OCI-LY7 (cell line): ENCODE data around the gene C10orf95. TPM values are rescaled to one million over a fixed set of nuclear protein-coding genes. Genes with fewer than 3 reads are reported as not detected.
A peak's percentile ranks its signal among the peaks of the same experiment; 100 is the strongest.

Source experiments
- BruUV-seq: library from RNA; stranded (reverse); fragments of 400-500 nt; replicated peaks from 2 replicates; lab custom pipeline; 2021; lab: Mats Ljungman, UMichigan
- CTCF ChIA-PET: fragments of 300-600 bp; sonication (Branson Sonifier 250); formaldehyde crosslinking; loops from one replicate; lab custom pipeline; 2022; ENCODE audit warnings: antibody characterized with exemption; ENCODE audit not compliant: unreplicated experiment; lab: Charles Lee
- POLR2A ChIA-PET: fragments of 300-600 bp; sonication (Branson Sonifier 250); formaldehyde crosslinking; loops from one replicate; lab custom pipeline; 2022; ENCODE audit warnings: antibody characterized with exemption; lab: Charles Lee
- DNase-seq: peaks from one replicate; pipeline ENCODE4 v3.0.0-alpha.2; 2015; ENCODE audit warnings: low spot score
- H2AFZ ChIP-seq: fragments of 200-600 bp; sonication (generic), shearing (Covaris generic); 2 replicates; pipeline ENCODE4 v1.6.1; 2014; ENCODE audit warnings: mild to moderate bottlenecking, antibody characterized with exemption, low read length, moderate library complexity
- H3K27ac ChIP-seq: fragments of 200-600 bp; sonication (generic); 2 replicates; pipeline ENCODE4 v1.5.1; 2014; ENCODE audit warnings: mixed run types, low read depth, mild to moderate bottlenecking, moderate library complexity, low read length, inconsistent platforms; ENCODE audit not compliant: poor library complexity, severe bottlenecking
- H3K36me3 ChIP-seq: fragments of 200-600 bp; sonication (generic); 2 replicates; pipeline ENCODE4 v1.6.1; 2014; ENCODE audit warnings: mild to moderate bottlenecking, antibody characterized with exemption, low read length, moderate library complexity, mixed read lengths; ENCODE audit not compliant: insufficient read depth
- H3K4me1 ChIP-seq: fragments of 200-600 bp; sonication (generic); 2 replicates; pipeline ENCODE4 v1.5.1; 2014; ENCODE audit warnings: mild to moderate bottlenecking, low read length; ENCODE audit not compliant: insufficient read depth, poor library complexity, severe bottlenecking
- H3K4me2 ChIP-seq: fragments of 200-600 bp; sonication (generic); 2 replicates; pipeline ENCODE4 v1.6.1; 2014; ENCODE audit warnings: mild to moderate bottlenecking, low read length
- H3K4me3 ChIP-seq: fragments of 200-600 bp; sonication (generic); 2 replicates; pipeline ENCODE4 v1.5.1; 2014; ENCODE audit warnings: mild to moderate bottlenecking, low read depth, low read length; ENCODE audit not compliant: poor library complexity, severe bottlenecking
- H3K79me2 ChIP-seq: fragments of 200-600 bp; sonication (generic); 2 replicates; pipeline ENCODE4 v1.6.1; 2016; ENCODE audit warnings: low read depth, mild to moderate bottlenecking, low read length, moderate library complexity, mixed read lengths; ENCODE audit not compliant: insufficient read depth
- H3K9me2 ChIP-seq: fragments of 200-600 bp; sonication (generic); 2 replicates; pipeline ENCODE4 v1.6.1; 2016; ENCODE audit warnings: mild to moderate bottlenecking, low read length, mixed read lengths; ENCODE audit not compliant: insufficient read depth
- H3K9me3 ChIP-seq: fragments of 200-600 bp; sonication (generic); 2 replicates; pipeline ENCODE4 v1.6.1; 2014; ENCODE audit warnings: mild to moderate bottlenecking, mixed run types, low read length, mixed read lengths
- H4K20me1 ChIP-seq: fragments of 200-600 bp; sonication (generic); 2 replicates; pipeline ENCODE4 v1.6.1; 2014; ENCODE audit warnings: mild to moderate bottlenecking, antibody characterized with exemption, low read length, moderate library complexity, mixed read lengths; ENCODE audit not compliant: insufficient read depth
- CTCF ChIP-seq: fragments of 200-600 bp; sonication (generic); conservative IDR thresholded peaks from 2 replicates; pipeline ENCODE4 v1.5.1; 2014; ENCODE audit warnings: mild to moderate bottlenecking, antibody characterized with exemption, low read length, moderate library complexity, mixed read lengths
- EZH2phosphoT487 ChIP-seq: fragments of 200-600 bp; sonication (generic); IDR thresholded peaks from 2 replicates; pipeline ENCODE4 v1.6.1; 2018; ENCODE audit warnings: low read depth, borderline replicate concordance, mild to moderate bottlenecking, mixed run types, antibody characterized with exemption, low read length, moderate library complexity, mixed read lengths
- intact Hi-C: fragments of 100-400 bp; cut with micrococcal nuclease; formaldehyde crosslinking; loops from one replicate; pipeline ENCODE4 v1.10.0; 2022; ENCODE audit not compliant: unreplicated experiment
- total RNA-seq, 2 experiments: library from RNA; depleted of rRNA in 1 of 2; stranded (reverse); fragments of >200 nt in 1 of 2; shearing (Covaris generic) in 1 of 2; gene quantifications; 2 replicates each; pipeline ENCODE4 v1.2.3, GENCODE V29; 2014 to 2022

C10orf95 gene
- total RNA-seq, 2 experiments from 2014 or later, result 0.67 to 3.3 TPM

- Histone ChIP-seq H3K27ac (no peak overlapping the region), H4K20me1 (peaks cover 5% of the 10 kb centered on the region; the same call in 1 of the 2 replicates), H3K4me3 (peak overlapping the region; percentile 28), H2AFZ (no peak overlapping the region), H3K79me2 (no peaks in the 10 kb centered on the region), H3K4me1 (peaks cover 15% of the 10 kb centered on the region), H3K9me3 (no peaks in the 10 kb centered on the region), H3K36me3 (no peaks in the 10 kb centered on the region; the same call in 1 of the 2 replicates), H3K9me2 (no peaks in the 10 kb centered on the region), H3K4me2 (peak overlapping the region; percentile 23; the same call in 1 of the 2 replicates)
- CTCF ChIA-PET, result no interaction called here
- no TSS peak for BruUV-seq
- DNase-seq, result no peak
- TF ChIP-seq EZH2phosphoT487 (no peak), CTCF (no peak)
- intact Hi-C loops, result no loop called here
- POLR2A ChIA-PET, result no interaction called here
Measured at GRCh38 chr10:102408728-102409603, 42.4 kb downstream of the C10orf95 start.

GRCh38 chr10:102408131-102408727 lies 43.1 kb downstream of the C10orf95 start:
- DNase-seq, result no peak
- no peak overlapping the region for H3K4me2 ChIP-seq
- no TSS peak for BruUV-seq
- H3K9me3 ChIP-seq, result no peaks in the 10 kb centered on the region
- H3K4me3 ChIP-seq, result no peak overlapping the region
- peaks cover 5% of the 10 kb centered on the region; the same call in 1 of the 2 replicates for H4K20me1 ChIP-seq
- intact Hi-C loops, result no loop called here
- H2AFZ ChIP-seq, result no peak overlapping the region
- no peaks in the 10 kb centered on the region; the same call in 1 of the 2 replicates for H3K36me3 ChIP-seq
- H3K9me2 ChIP-seq, result no peaks in the 10 kb centered on the region
- TF ChIP-seq EZH2phosphoT487 (no peak), CTCF (no peak)
- peaks cover 10% of the 10 kb centered on the region for H3K4me1 ChIP-seq
- CTCF ChIA-PET, result interaction anchor here (0.6 kb wide), 1 partner anchor 13 kb away, joined by 3 read pairs; the partner anchor contains the start of gene NFKB2
- H3K27ac ChIP-seq, result no peak overlapping the region
- POLR2A ChIA-PET, result no interaction called here
- H3K79me2 ChIP-seq, result no peaks in the 10 kb centered on the region
